ENCODE results near the gene UBE2L6. TPM values are rescaled to one million over a fixed set of nuclear protein-coding genes. Genes with fewer than 3 reads are reported as not detected.
A peak's percentile ranks its signal among the peaks of the same experiment; 100 is the strongest.

Gene UBE2L6
- total and polyA plus RNA-seq, 8 donors, result 56.1 to 109 (median 63.8) TPM

DNA sequence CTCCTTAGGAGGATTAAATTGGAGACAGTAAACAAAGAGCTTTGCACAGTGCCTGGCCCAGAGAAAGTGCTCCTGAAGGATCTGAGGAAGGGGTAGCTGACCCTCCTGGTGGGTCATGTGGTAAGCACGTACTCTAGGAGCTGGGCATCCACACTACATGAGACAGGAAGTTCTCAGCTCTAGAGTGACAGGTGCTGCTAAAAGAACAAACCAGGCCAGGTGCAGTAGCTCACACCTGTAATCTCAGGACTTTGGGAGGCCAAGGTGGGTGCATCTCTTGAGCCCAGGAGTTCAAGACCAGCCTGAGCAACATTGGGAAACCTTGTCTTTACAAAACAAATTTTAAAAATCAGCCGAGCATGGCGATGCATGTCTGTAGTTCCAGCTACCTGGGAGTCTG, 65.1 kb downstream of the UBE2L6 start:
- ATAC-seq (no peak), DNase-seq (no peak)
- intact Hi-C loops (cut with DNase I), result no loop called here
- Histone ChIP-seq H3K4me1 (peaks cover 11 to 24% of the 10 kb centered on the region in 2 donors), H3K27me3 (no peaks in the 10 kb centered on the region), H3K27ac (no peak overlapping the region), H3K9me3 (no peaks in the 10 kb centered on the region), H3K36me3 (peaks cover 0 to 3% of the 10 kb centered on the region in 2 donors), H3K4me3 (no peak overlapping the region)
- no peak for TF ChIP-seq CTCF (IDR thresholded peaks at IDR 0.05)

DNA sequence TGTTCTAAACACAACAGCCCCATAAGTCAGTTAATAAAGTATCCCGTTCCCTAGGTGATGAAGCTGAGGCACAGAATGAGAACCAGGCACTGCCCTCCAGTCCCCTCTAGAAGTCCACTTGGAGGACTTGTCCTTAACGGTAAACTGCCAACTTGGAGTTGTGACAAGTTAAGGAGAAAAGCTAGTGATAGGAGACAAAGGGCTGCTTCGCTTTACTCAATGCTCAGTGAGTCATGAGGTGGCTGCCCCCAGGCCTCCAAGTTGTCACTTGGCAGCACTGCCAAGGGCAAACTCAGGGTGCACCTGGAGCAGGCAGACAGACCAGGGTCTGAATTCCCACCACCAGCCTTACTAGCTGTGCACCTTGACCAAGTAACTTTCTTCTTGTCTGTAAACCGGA, 65.5 kb downstream of the UBE2L6 start:
- ATAC-seq, result peak; percentile 22
- H3K27ac ChIP-seq, result no peak overlapping the region
- intact Hi-C loops (cut with DNase I), result no loop called here

More for the DNA sequence above, 65.5 kb downstream of the UBE2L6 start:
- Histone ChIP-seq H3K4me3 (no peak overlapping the region), H3K36me3 (peaks cover 0 to 3% of the 10 kb centered on the region in 2 donors), H3K27me3 (no peaks in the 10 kb centered on the region), H3K4me1 (peaks cover 11 to 24% of the 10 kb centered on the region in 2 donors), H3K9me3 (no peaks in the 10 kb centered on the region)
- DNase-seq, result no peak
- no peak for TF ChIP-seq CTCF (IDR thresholded peaks at IDR 0.05)

Other genes with a start within 250 kb of the UBE2L6 start
- 100 to 1,000 TPM; 156 to 203 TPM for gene TNKS1BP1, start 242.7 kb downstream of the UBE2L6 start, total RNA-seq
- 100 to 1,000 TPM; 119 to 157 (median 130) TPM for gene TNKS1BP1, start 242.7 kb downstream of the UBE2L6 start, polyA plus RNA-seq (ENCODE audit: insufficient read length in 6 of 6)
- 10 to 100 TPM; 57.3 to 86.3 TPM for gene SSRP1, start 231.8 kb downstream of the UBE2L6 start, total RNA-seq
- gene SSRP1, start 231.8 kb downstream of the UBE2L6 start, polyA plus RNA-seq (ENCODE audit: insufficient read length in 6 of 6), result 100 to 1,000 TPM; 162 to 208 (median 182) TPM
- not detected for gene P2RX3, start 229.3 kb downstream of the UBE2L6 start, total RNA-seq
- gene P2RX3, start 229.3 kb downstream of the UBE2L6 start, polyA plus RNA-seq (ENCODE audit: insufficient read length in 6 of 6), result under 1 TPM; 0.17 to 0.58 (median 0.28) TPM
- not detected for gene PRG3, start 186.5 kb downstream of the UBE2L6 start, total RNA-seq
- 1 to 10 TPM in 1 of 6 donors, under 1 TPM in 5; 0.43 to 1.0 (median 0.76) TPM for gene PRG3, start 186.5 kb downstream of the UBE2L6 start, polyA plus RNA-seq (ENCODE audit: insufficient read length in 6 of 6)
- under 1 TPM in 1 of 2 donors, not detected in 1; 0.34 TPM for gene PRG2, start 177.0 kb downstream of the UBE2L6 start, total RNA-seq
- 1 to 10 TPM in 5 of 6 donors, under 1 TPM in 1; 0.84 to 1.7 (median 1.4) TPM for gene PRG2, start 177.0 kb downstream of the UBE2L6 start, polyA plus RNA-seq (ENCODE audit: insufficient read length in 6 of 6)
- 100 to 1,000 TPM in 1 of 2 donors, 10 to 100 TPM in 1; 95.6 to 185 TPM for gene SLC43A3, start 140.6 kb downstream of the UBE2L6 start, total RNA-seq
- gene SLC43A3, start 140.6 kb downstream of the UBE2L6 start, polyA plus RNA-seq (ENCODE audit: insufficient read length in 6 of 6), result 10 to 100 TPM; 35.0 to 45.1 (median 40.2) TPM
- gene RTN4RL2, start 107.1 kb downstream of the UBE2L6 start, total RNA-seq, result 1 to 10 TPM; 2.5 to 4.8 TPM
- 1 to 10 TPM in 5 of 6 donors, under 1 TPM in 1; 0.87 to 3.7 (median 2.5) TPM for gene RTN4RL2, start 107.1 kb downstream of the UBE2L6 start, polyA plus RNA-seq (ENCODE audit: insufficient read length in 6 of 6)
- gene SLC43A1, start 52.0 kb downstream of the UBE2L6 start, total RNA-seq, result 10 to 100 TPM; 11.8 to 25.3 TPM
- 10 to 100 TPM; 11.7 to 19.6 (median 18.0) TPM for gene SLC43A1, start 52.0 kb downstream of the UBE2L6 start, polyA plus RNA-seq (ENCODE audit: insufficient read length in 6 of 6)
- gene TIMM10, start 36.9 kb downstream of the UBE2L6 start, total RNA-seq, result 10 to 100 TPM; 21.7 to 39.6 TPM
- 10 to 100 TPM; 26.5 to 41.0 (median 33.6) TPM for gene TIMM10, start 36.9 kb downstream of the UBE2L6 start, polyA plus RNA-seq (ENCODE audit: insufficient read length in 6 of 6)
- gene SMTNL1, start 30.1 kb downstream of the UBE2L6 start, total RNA-seq, result not detected
- gene SMTNL1, start 30.1 kb downstream of the UBE2L6 start, polyA plus RNA-seq (ENCODE audit: insufficient read length in 6 of 6), result under 1 TPM; 0.13 to 0.80 (median 0.42) TPM
- 100 to 1,000 TPM; 195 to 329 TPM for gene SERPING1, start 30.0 kb upstream of the UBE2L6 start, total RNA-seq
- 100 to 1,000 TPM; 172 to 206 (median 193) TPM for gene SERPING1, start 30.0 kb upstream of the UBE2L6 start, polyA plus RNA-seq (ENCODE audit: insufficient read length in 6 of 6)
- gene YPEL4, start 82.2 kb upstream of the UBE2L6 start, total RNA-seq, result 1 to 10 TPM; 1.2 to 2.3 TPM
- gene YPEL4, start 82.2 kb upstream of the UBE2L6 start, polyA plus RNA-seq (ENCODE audit: insufficient read length in 6 of 6), result 10 to 100 TPM in 1 of 6 donors, 1 to 10 TPM in 5; 5.9 to 10.1 (median 7.0) TPM
- gene CLP1, start 90.1 kb upstream of the UBE2L6 start, total RNA-seq, result 10 to 100 TPM; 10.1 to 13.1 TPM
- 10 to 100 TPM; 11.9 to 14.3 (median 13.3) TPM for gene CLP1, start 90.1 kb upstream of the UBE2L6 start, polyA plus RNA-seq (ENCODE audit: insufficient read length in 6 of 6)
- gene ZDHHC5, start 100.4 kb upstream of the UBE2L6 start, total RNA-seq, result 10 to 100 TPM; 69.9 to 83.6 TPM
- gene ZDHHC5, start 100.4 kb upstream of the UBE2L6 start, polyA plus RNA-seq (ENCODE audit: insufficient read length in 6 of 6), result 10 to 100 TPM; 37.5 to 48.8 (median 41.0) TPM
- gene MED19, start 144.5 kb upstream of the UBE2L6 start, total RNA-seq, result 10 to 100 TPM; 11.0 to 11.8 TPM
- 10 to 100 TPM; 14.0 to 21.9 (median 16.0) TPM for gene MED19, start 144.5 kb upstream of the UBE2L6 start, polyA plus RNA-seq (ENCODE audit: insufficient read length in 6 of 6)
- 10 to 100 TPM; 67.7 to 88.3 TPM for gene TMX2, start 144.9 kb upstream of the UBE2L6 start, total RNA-seq
- gene TMX2, start 144.9 kb upstream of the UBE2L6 start, polyA plus RNA-seq (ENCODE audit: insufficient read length in 6 of 6), result 100 to 1,000 TPM in 1 of 6 donors, 10 to 100 TPM in 5; 88.0 to 107 (median 93.9) TPM
- 100 to 1,000 TPM in 1 of 2 donors, 10 to 100 TPM in 1; 94.1 to 108 TPM for gene SELENOH, start 173.8 kb upstream of the UBE2L6 start, total RNA-seq
- 100 to 1,000 TPM; 100 to 130 (median 116) TPM for gene SELENOH, start 173.8 kb upstream of the UBE2L6 start, polyA plus RNA-seq (ENCODE audit: insufficient read length in 6 of 6)
- not detected for gene BTBD18, start 184.1 kb upstream of the UBE2L6 start, total RNA-seq
- under 1 TPM; 0.21 to 0.56 (median 0.31) TPM for gene BTBD18, start 184.1 kb upstream of the UBE2L6 start, polyA plus RNA-seq (ENCODE audit: insufficient read length in 6 of 6)
- gene CTNND1, start 194.1 kb upstream of the UBE2L6 start, total RNA-seq, result 100 to 1,000 TPM; 187 to 217 TPM
- 100 to 1,000 TPM; 229 to 301 (median 268) TPM for gene CTNND1, start 194.1 kb upstream of the UBE2L6 start, polyA plus RNA-seq (ENCODE audit: insufficient read length in 6 of 6)